Spleen (tissue), 7 donors: ENCODE data around the gene CSNK1D.

ENCODE experiments used
- CTCF ChIP-seq, 11 experiments: fragments of 200-600 bp in 7 of 11; fragments of 450-650 bp in 4 of 11; sonication (generic) in 4 of 11; IDR thresholded peaks in 8 of 11; conservative IDR thresholded peaks in 3 of 11; 1 replicate in 7 of 11; 2 replicates in 4 of 11; pipeline versions ENCODE4 v1.4.0 to v1.8.0; 2016 to 2021; ENCODE audit warnings: antibody characterized with exemption in 11 of 11, inconsistent platforms in 4 of 11, mild to moderate bottlenecking in 1 of 11
- POLR2A ChIP-seq, 3 donors: fragments of 450-650 bp; IDR thresholded peaks; one replicate each; pipeline ENCODE4 v1.5.1; 2017; ENCODE audit warnings: antibody characterized with exemption in 3 of 3, mild to moderate bottlenecking in 1 of 3
- POLR2AphosphoS5 ChIP-seq, 3 donors: sonication (generic); formaldehyde crosslinking; IDR thresholded peaks; one replicate each; pipeline ENCODE4 v1.5.1; 2017; ENCODE audit warnings: antibody characterized with exemption in 3 of 3
- donor health status: DM: no; HTN: no; CAD: no; lungs with moderate emphysema.
- donor health status: DM: no; HTN: no; CAD: no.
- donor health status: DM: no; HTN: no; CAD: no.

- peak; percentile 57 to 86 (median 72) for TF ChIP-seq CTCF (IDR thresholded peaks at IDR 0.05 in 8 of 11, conservative IDR thresholded peaks at IDR 0.05 in 3 of 11)
- TF ChIP-seq POLR2AphosphoS5 (IDR thresholded peaks at IDR 0.05): peak; percentile 64 to 86 (median 65)
- no peak for TF ChIP-seq POLR2A (IDR thresholded peaks at IDR 0.05)
These were observed 42.7 kb downstream of the CSNK1D start for GRCh38 chr17:82230609-82231311.
